H1 (cell line): Measurements from ENCODE around the gene ZNF443. TPM values are rescaled to one million over a fixed set of nuclear protein-coding genes. Genes with fewer than 3 reads are reported as not detected.

ENCODE experiments used
- CTCF ChIA-PET: fragments of 300-600 bp; sonication (Branson Sonifier 250); formaldehyde crosslinking; loops from one replicate; lab custom pipeline; 2021; ENCODE audit not compliant: partially characterized antibody; lab: Charles Lee
- POLR2A ChIA-PET: fragments of 300-600 bp; sonication (Branson Sonifier 250); formaldehyde crosslinking; loops from one replicate; lab custom pipeline; 2021; ENCODE audit warnings: inconsistent platforms; ENCODE audit not compliant: partially characterized antibody; lab: Charles Lee
- DNase-seq, 2 experiments: peaks; one replicate each; pipeline versions ENCODE4 v3.0.0 to v3.0.0-alpha.2; 2010 to 2022; ENCODE audit warnings: low spot score in 2 of 2, low read depth in 1 of 2, mixed read lengths in 1 of 2
- FAIRE-seq: peaks from 2 replicates; lab custom pipeline; 2011; peaks lifted over from hg19 to GRCh38; lab: Jason Lieb, UNC
- H2AFZ ChIP-seq: 2 replicates; pipeline ENCODE4 v1.8.1; 2012; ENCODE audit warnings: low read length, inconsistent platforms
- H2AK5ac ChIP-seq: 2 replicates; pipeline ENCODE4 v1.6.1; 2013; ENCODE audit warnings: low read depth, low read length
- H2BK120ac ChIP-seq: replicated peaks from 2 replicates; pipeline ENCODE3; 2013; ENCODE audit warnings: low read depth, low read length, inconsistent platforms
- H2BK12ac ChIP-seq: 2 replicates; pipeline ENCODE4 v1.6.1; 2013; ENCODE audit warnings: low read depth, low read length
- H2BK15ac ChIP-seq: 2 replicates; pipeline ENCODE4 v1.6.1; 2013; ENCODE audit warnings: low read length
- H2BK20ac ChIP-seq: 2 replicates; pipeline ENCODE4 v1.6.1; 2013; ENCODE audit warnings: low read length
- H2BK5ac ChIP-seq: 2 replicates; pipeline ENCODE4 v1.6.1; 2013; ENCODE audit warnings: low read depth, low read length
- H3K14ac ChIP-seq: 2 replicates; pipeline ENCODE4 v1.6.1; 2013; ENCODE audit warnings: inconsistent platforms; ENCODE audit not compliant: insufficient read length
- H3K18ac ChIP-seq: 2 replicates; pipeline ENCODE4 v1.6.1; 2013; ENCODE audit warnings: low read length; ENCODE audit errors: extremely low read depth
- H3K23ac ChIP-seq: 2 replicates; pipeline ENCODE4 v1.6.1; 2013; ENCODE audit warnings: inconsistent platforms; ENCODE audit not compliant: insufficient read length
- H3K23me2 ChIP-seq: 2 replicates; pipeline ENCODE4 v1.6.1; 2013; ENCODE audit warnings: low read depth, low read length
- H3K27ac ChIP-seq: 2 replicates; pipeline ENCODE4 v1.6.1; 2011; ENCODE audit warnings: low read depth, low read length, inconsistent platforms
- H3K27me3 ChIP-seq, 4 experiments: replicated peaks in 1 of 4; 1 replicate in 1 of 4; 2 replicates in 3 of 4; pipeline versions ENCODE4 v1.6.1 to v1.8.1; 2011 to 2013; ENCODE audit warnings: low read length in 3 of 4, mild to moderate bottlenecking in 3 of 4, inconsistent platforms in 2 of 4, mixed read lengths in 2 of 4, moderate library complexity in 1 of 4; ENCODE audit not compliant: control insufficient read depth in 3 of 4, insufficient read depth in 3 of 4; ENCODE audit errors: extremely low read depth in 1 of 4
- H3K36me3 ChIP-seq, 4 experiments: 2 replicates each; pipeline versions ENCODE4 v1.6.1 to v1.8.1; 2011 to 2013; ENCODE audit warnings: mild to moderate bottlenecking in 4 of 4, low read length in 3 of 4, moderate library complexity in 2 of 4, control low read depth in 1 of 4, inconsistent platforms in 1 of 4; ENCODE audit not compliant: insufficient read depth in 4 of 4, control insufficient read depth in 2 of 4
- H3K4ac ChIP-seq: replicated peaks from 2 replicates; pipeline ENCODE3; 2013; ENCODE audit warnings: low read length, low read depth, mixed read lengths, inconsistent platforms; ENCODE audit not compliant: insufficient read length
- H3K4me1 ChIP-seq, 4 experiments: replicated peaks in 1 of 4; 1 replicate in 1 of 4; 2 replicates in 3 of 4; pipeline versions ENCODE4 v1.6.1 to v1.8.1; 2011 to 2013; ENCODE audit warnings: low read length in 3 of 4, inconsistent platforms in 2 of 4, mixed read lengths in 1 of 4; ENCODE audit not compliant: insufficient read depth in 4 of 4, control insufficient read depth in 3 of 4
- H3K4me2 ChIP-seq, 2 experiments: 2 replicates each; pipeline versions ENCODE4 v1.6.1 to v1.8.1; 2011 to 2013; ENCODE audit warnings: low read depth in 2 of 2, low read length in 2 of 2, control low read depth in 1 of 2, inconsistent platforms in 1 of 2, mild to moderate bottlenecking in 1 of 2; ENCODE audit not compliant: insufficient read depth in 1 of 2
- H3K4me3 ChIP-seq, 4 experiments: fragments of 200-600, 300-600 bp in 1 of 4; sonication (generic), shearing (Covaris generic), sonication (Bioruptor Twin) in 1 of 4; 2 replicates each; pipeline versions ENCODE4 v1.5.1 to v1.8.1; 2011 to 2016; ENCODE audit warnings: low read length in 4 of 4, low read depth in 3 of 4, control low read depth in 2 of 4, inconsistent platforms in 2 of 4, mild to moderate bottlenecking in 2 of 4, mixed read lengths in 1 of 4, moderate library complexity in 1 of 4; ENCODE audit not compliant: insufficient read depth in 2 of 4; ENCODE audit errors: extremely low read depth in 1 of 4
- H3K56ac ChIP-seq: replicated peaks from 2 replicates; pipeline ENCODE3; 2013; ENCODE audit warnings: low read depth, mild to moderate bottlenecking, mixed read lengths, low read length, inconsistent platforms; ENCODE audit not compliant: insufficient read length
- H3K79me1 ChIP-seq: 2 replicates; pipeline ENCODE4 v1.6.1; 2013; ENCODE audit warnings: low read depth, low read length, control low read depth
- H3K79me2 ChIP-seq, 2 experiments: 2 replicates each; pipeline versions ENCODE4 v1.6.1 to v1.8.1; 2012 to 2013; ENCODE audit warnings: low read length in 2 of 2, mild to moderate bottlenecking in 2 of 2, inconsistent platforms in 1 of 2; ENCODE audit not compliant: insufficient read depth in 2 of 2, control insufficient read depth in 1 of 2
- H3K9ac ChIP-seq, 4 experiments: replicated peaks in 1 of 4; 1 replicate in 1 of 4; 2 replicates in 3 of 4; pipeline versions ENCODE4 v1.6.1 to v1.8.1; 2011 to 2013; ENCODE audit warnings: low read depth in 3 of 4, low read length in 3 of 4, control low read depth in 2 of 4, mild to moderate bottlenecking in 2 of 4, moderate library complexity in 2 of 4, inconsistent platforms in 1 of 4; ENCODE audit errors: extremely low read depth in 1 of 4
- H3K9me3 ChIP-seq, 2 experiments: 2 replicates each; pipeline versions ENCODE4 v1.6.1 to v1.8.1; 2012 to 2013; ENCODE audit warnings: mild to moderate bottlenecking in 2 of 2, moderate library complexity in 2 of 2, control low read depth in 1 of 2, inconsistent platforms in 1 of 2, low read depth in 1 of 2, low read length in 1 of 2, mixed read lengths in 1 of 2; ENCODE audit not compliant: insufficient read depth in 2 of 2
- H4K20me1 ChIP-seq, 2 experiments: replicated peaks in 1 of 2; 2 replicates each; pipeline versions ENCODE3 to v1.8.1; 2011 to 2013; ENCODE audit warnings: inconsistent platforms in 2 of 2, low read length in 2 of 2, mild to moderate bottlenecking in 1 of 2; ENCODE audit not compliant: insufficient read depth in 2 of 2, control insufficient read depth in 1 of 2
- H4K5ac ChIP-seq: 2 replicates; pipeline ENCODE4 v1.6.1; 2013; ENCODE audit warnings: low read length, low read depth, mixed read lengths, inconsistent platforms; ENCODE audit not compliant: insufficient read length
- H4K8ac ChIP-seq: 2 replicates; pipeline ENCODE4 v1.8.0; 2013; ENCODE audit warnings: mild to moderate bottlenecking, moderate library complexity, low read length, inconsistent platforms; ENCODE audit not compliant: insufficient read depth; ENCODE audit errors: extremely low read depth
- H4K91ac ChIP-seq: replicated peaks from 2 replicates; pipeline ENCODE3; 2013; ENCODE audit warnings: low read length, mixed read lengths, inconsistent platforms; ENCODE audit not compliant: insufficient read length
- TAF7 ChIP-seq: optimal IDR thresholded peaks from 2 replicates; pipeline ENCODE3; 2011; ENCODE audit warnings: low read depth, mild to moderate bottlenecking, inconsistent platforms, low read length, moderate library complexity, borderline replicate concordance
- TBP ChIP-seq: IDR thresholded peaks from 2 replicates; pipeline ENCODE4 v1.6.1; 2011; ENCODE audit warnings: low read depth, low read length, improper control_type of control experiment
- WGBS, 2 experiments: shearing (Covaris generic) in 1 of 2; methylation state at CpG; one replicate each; pipeline versions ENCODE4 v1.1.6 to v1.1.7; 2013 to 2015; ENCODE audit warnings: low lambda C conversion rate in 2 of 2, mixed read lengths in 2 of 2, inconsistent platforms in 1 of 2, low coverage in 1 of 2, missing lambda C conversion rate in 1 of 2; ENCODE audit not compliant: insufficient replicate concordance in 2 of 2, insufficient coverage in 1 of 2, insufficient read length in 1 of 2; ENCODE audit errors: extremely low coverage in 1 of 2, missing lambda C conversion rate in 1 of 2; 5-methylcytosine and 5-hydroxymethylcytosine counted together
- polyA plus RNA-seq, 7 experiments: library from polyadenylated mRNA; depleted of rRNA in 3 of 7; stranded (reverse) in 5 of 7; unstranded in 2 of 7; fragments of >200 nt in 5 of 7; fragments of 200-250 nt in 2 of 7; gene quantifications; 1 replicate in 5 of 7; 2 replicates in 1 of 7; 4 replicates in 1 of 7; pipeline versions ENCODE4 v1.2.1 to v1.2.3, GENCODE V29; 2011 to 2013; ENCODE audit warnings: missing spikeins in 2 of 7, mixed read lengths in 2 of 7
- total RNA-seq: library from RNA; stranded (reverse); fragmentation: NEBNext Ultra II Directional; extraction: Animal tissue kit (Norgen Biotek cat#: 25700); gene quantifications from 2 replicates; pipeline ENCODE4 v1.2.1, GENCODE V29; 2021
- TF ChIP-seq, protein P1 (sequence below): IDR thresholded peaks from 2 replicates; pipeline ENCODE4 v1.6.1; 2012; ENCODE audit warnings: low read length, inconsistent platforms

ZNF443 gene
- total and polyA plus RNA-seq, 2 of the 8 experiments (the other 6 are each of a cell fraction or from before 2014, with no cell fraction given) = 1.4 to 7.8 TPM

DNA sequence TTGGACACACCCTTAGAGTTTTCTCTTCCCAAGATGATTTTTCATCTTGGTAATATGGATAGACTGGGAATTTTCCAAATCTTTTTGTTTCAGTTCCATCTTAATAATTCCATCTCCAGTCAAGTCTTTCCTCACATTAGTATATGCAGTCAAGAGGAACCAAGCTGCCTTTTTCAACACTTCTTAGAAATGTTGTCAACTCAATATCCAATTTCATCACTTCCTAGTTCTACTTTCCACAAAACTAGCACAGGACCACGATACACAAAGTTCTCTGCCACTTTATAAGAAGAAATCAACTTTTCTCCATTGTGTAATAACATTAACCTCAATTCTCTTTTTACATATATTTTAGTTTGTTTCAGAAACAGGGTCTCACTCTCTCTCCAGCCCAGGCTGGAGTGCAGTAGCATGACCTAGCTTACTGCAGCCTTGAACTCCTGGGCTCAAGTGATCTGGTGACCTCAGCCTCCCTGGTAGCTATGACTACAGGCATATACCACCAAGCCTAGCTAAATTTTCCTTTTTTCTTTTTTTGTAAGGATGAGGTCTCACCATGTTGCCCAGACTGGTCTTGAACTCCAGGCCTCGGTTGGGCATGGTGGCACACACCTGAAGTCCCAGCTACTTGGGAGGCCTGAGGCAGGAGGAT lies 15.5 kb downstream of the ZNF443 start:
- Histone ChIP-seq H3K27me3 (no peaks in the 10 kb centered on the region), H3K4me2 (no peak overlapping the region), H3K79me2 (no peaks in the 10 kb centered on the region), H3K23me2 (no peaks in the 10 kb centered on the region), H3K27ac (no peak overlapping the region), H4K5ac (no peak overlapping the region), H3K18ac (no peak overlapping the region), H3K9ac (no peak overlapping the region), H4K20me1 (no peaks in the 10 kb centered on the region), H2BK5ac (no peak overlapping the region), H3K4me1 (no peaks in the 10 kb centered on the region), H3K79me1 (no peaks in the 10 kb centered on the region), H2AK5ac (no peak overlapping the region), H4K8ac (no peak overlapping the region), H2BK12ac (no peak overlapping the region), H3K14ac (no peak overlapping the region), H2AFZ (no peak overlapping the region), H2BK15ac (no peak overlapping the region), H3K56ac (no peak overlapping the region), H4K91ac (no peak overlapping the region), H3K4me3 (no peak overlapping the region), H2BK120ac (no peak overlapping the region), H3K9me3 (peaks cover 1 to 4% of the 10 kb centered on the region in 2 experiments; a peak in 2 of 4 replicates), H3K23ac (no peak overlapping the region), H3K36me3 (peaks cover 0 to 24% (median 8%) of the 10 kb centered on the region in 4 experiments; a peak in 6 of 8 replicates), H3K4ac (no peak overlapping the region), H2BK20ac (no peak overlapping the region)
- DNase-seq (no peak), FAIRE-seq (no peak)
- CTCF ChIA-PET = interaction anchor here (0.6 to 0.7 kb wide), 3 partner anchors 198 to 1795 kb away, joined by 3 to 4 read pairs (median 3); no protein-coding TSS in a partner anchor
- WGBS, 2 experiments = 77% methylated on average over 2 of the region's 2 CpGs; no CpG with 5 or more reads in 1 of the 2 experiments
- POLR2A ChIA-PET = interaction anchor here (0.7 to 1.3 kb wide), 3 partner anchors 9 to 121 kb away, joined by 3 to 4 read pairs (median 3); no protein-coding TSS in a partner anchor
- TF ChIP-seq TAF7 = no peak
- TF ChIP-seq, protein P1, sequence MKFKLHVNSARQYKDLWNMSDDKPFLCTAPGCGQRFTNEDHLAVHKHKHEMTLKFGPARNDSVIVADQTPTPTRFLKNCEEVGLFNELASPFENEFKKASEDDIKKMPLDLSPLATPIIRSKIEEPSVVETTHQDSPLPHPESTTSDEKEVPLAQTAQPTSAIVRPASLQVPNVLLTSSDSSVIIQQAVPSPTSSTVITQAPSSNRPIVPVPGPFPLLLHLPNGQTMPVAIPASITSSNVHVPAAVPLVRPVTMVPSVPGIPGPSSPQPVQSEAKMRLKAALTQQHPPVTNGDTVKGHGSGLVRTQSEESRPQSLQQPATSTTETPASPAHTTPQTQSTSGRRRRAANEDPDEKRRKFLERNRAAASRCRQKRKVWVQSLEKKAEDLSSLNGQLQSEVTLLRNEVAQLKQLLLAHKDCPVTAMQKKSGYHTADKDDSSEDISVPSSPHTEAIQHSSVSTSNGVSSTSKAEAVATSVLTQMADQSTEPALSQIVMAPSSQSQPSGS = no peak
- TF ChIP-seq TBP = no peak
